GM12878 (cell line): Measurements from ENCODE around the gene DTD2. TPM values are rescaled to one million over a fixed set of nuclear protein-coding genes. Genes with fewer than 3 reads are reported as not detected.

Experiments used
- ATAC-seq: fragments of 200-7000 bp; cut with Tn5 transposase; 3 replicates; pipeline ENCODE4 v1.9.1; 2020; ENCODE audit warnings: mild to moderate bottlenecking, moderate library complexity
- BruUV-seq: library from RNA; stranded (reverse); fragments of 400-500 nt; replicated peaks from 2 replicates; lab custom pipeline; 2021; lab: Mats Ljungman, UMichigan
- CTCF ChIA-PET: fragments of 300-600 bp; sonication (Branson Sonifier 250); formaldehyde crosslinking; extraction: SDS; loops from one replicate; lab custom pipeline; 2021; ENCODE audit warnings: inconsistent platforms; lab: Yijun Ruan, JAX
- POLR2A ChIA-PET: fragments of 350-600 bp; formaldehyde crosslinking; extraction: SDS; loops from one replicate; lab custom pipeline; 2021; ENCODE audit warnings: inconsistent platforms; lab: Charles Lee
- RAD21 ChIA-PET: fragments of 300-600 bp; sonication (Branson Sonifier 250); formaldehyde crosslinking; loops from one replicate; lab custom pipeline; 2023; ENCODE audit warnings: antibody characterized with exemption; ENCODE audit not compliant: unreplicated experiment; lab: Charles Lee
- SMC1A ChIA-PET: fragments of 300-600 bp; sonication (Branson Sonifier 250); formaldehyde crosslinking; loops from one replicate; lab custom pipeline; 2023; ENCODE audit not compliant: unreplicated experiment, uncharacterized antibody; lab: Charles Lee
- DNase-seq: peaks from one replicate; pipeline ENCODE4 v3.0.0-alpha.2; 2011; ENCODE audit warnings: low read depth, low spot score
- FAIRE-seq: peaks from 3 replicates; lab custom pipeline; 2011; peaks lifted over from hg19 to GRCh38; lab: Jason Lieb, UNC
- H2AFZ ChIP-seq: 2 replicates; pipeline ENCODE4 v1.6.0; 2011; ENCODE audit warnings: low read depth, low read length, control low read depth; ENCODE audit not compliant: control insufficient read depth
- H3K27ac ChIP-seq: 2 replicates; pipeline ENCODE4 v1.5.1; 2011; ENCODE audit warnings: control low read depth; ENCODE audit not compliant: control insufficient read depth, insufficient read depth
- H3K27me3 ChIP-seq, 2 experiments: replicated peaks in 1 of 2; 2 replicates each; pipeline versions ENCODE4 v1.6.0 to v1.6.1; 2011; ENCODE audit warnings: low read length in 1 of 2; ENCODE audit not compliant: control insufficient read depth in 2 of 2, insufficient read depth in 2 of 2
- H3K36me3 ChIP-seq, 2 experiments: 2 replicates each; pipeline ENCODE4 v1.5.1; 2011; ENCODE audit warnings: low read length in 1 of 2; ENCODE audit not compliant: control insufficient read depth in 2 of 2, insufficient read depth in 2 of 2
- H3K4me1 ChIP-seq: 2 replicates; pipeline ENCODE4 v1.6.1; 2011; ENCODE audit warnings: mild to moderate bottlenecking, low read length, moderate library complexity, mixed read lengths; ENCODE audit not compliant: control insufficient read depth, insufficient read depth
- H3K4me2 ChIP-seq: 2 replicates; pipeline ENCODE4 v1.6.0; 2011; ENCODE audit warnings: control low read depth; ENCODE audit not compliant: control insufficient read depth, insufficient read depth
- H3K4me3 ChIP-seq: fragments of 200-600 bp; sonication (generic); 2 replicates; pipeline ENCODE4 v1.5.1; 2016
- H3K79me2 ChIP-seq: 2 replicates; pipeline ENCODE4 v1.6.0; 2011; ENCODE audit warnings: low read length; ENCODE audit not compliant: control insufficient read depth, insufficient read depth
- H3K9ac ChIP-seq: 2 replicates; pipeline ENCODE4 v1.8.0; 2011; ENCODE audit warnings: low read length, control low read depth, mixed read lengths; ENCODE audit not compliant: control insufficient read depth, insufficient read depth
- H3K9me3 ChIP-seq: replicated peaks from 3 replicates; pipeline ENCODE4 v1.5.1; 2011; ENCODE audit warnings: mild to moderate bottlenecking, low read length; ENCODE audit not compliant: control insufficient read depth, insufficient read depth
- H4K20me1 ChIP-seq: 2 replicates; pipeline ENCODE4 v1.6.0; 2011; ENCODE audit not compliant: control insufficient read depth, insufficient read depth
- ATF7 ChIP-seq: fragments of 450-650 bp; IDR thresholded peaks from 2 replicates; pipeline ENCODE4 v1.6.1; 2016; ENCODE audit warnings: low read depth, mild to moderate bottlenecking
- CBX3 ChIP-seq: fragments of 200-600 bp; sonication (generic); IDR thresholded peaks from 2 replicates; pipeline ENCODE4 v1.6.1; 2016; ENCODE audit warnings: low read depth, borderline replicate concordance
- CUX1 ChIP-seq: IDR thresholded peaks from 2 replicates; pipeline ENCODE4 v1.6.1; 2012; ENCODE audit warnings: improper control_type of control experiment, low read depth, low read length; ENCODE audit not compliant: insufficient replicate concordance
- MLLT1 ChIP-seq: fragments of 450-650 bp; IDR thresholded peaks from 2 replicates; pipeline ENCODE4 v1.6.1; 2016; ENCODE audit warnings: mild to moderate bottlenecking
- MYC ChIP-seq: IDR thresholded peaks from 2 replicates; pipeline ENCODE4 v1.6.1; 2011; ENCODE audit warnings: mild to moderate bottlenecking, low read length, moderate library complexity, inconsistent platforms; ENCODE audit not compliant: insufficient read depth, insufficient replicate concordance, insufficient read length, severe bottlenecking
- NFYB ChIP-seq: IDR thresholded peaks from 2 replicates; pipeline ENCODE4 v1.6.1; 2011; ENCODE audit warnings: low read depth, mild to moderate bottlenecking, low read length, improper control_type of control experiment, moderate library complexity; ENCODE audit not compliant: insufficient read depth
- POU2F2 ChIP-seq: IDR thresholded peaks from 3 replicates; pipeline ENCODE4 v1.6.1; 2011; ENCODE audit warnings: low read depth, mild to moderate bottlenecking, low read length, borderline replicate concordance
- SPI1 ChIP-seq: IDR thresholded peaks from 2 replicates; pipeline ENCODE4 v1.6.1; 2011; ENCODE audit warnings: low read depth, mild to moderate bottlenecking, low read length, moderate library complexity, borderline replicate concordance; ENCODE audit not compliant: insufficient read depth
- STAT3 ChIP-seq: IDR thresholded peaks from 2 replicates; pipeline ENCODE4 v1.6.1; 2011; ENCODE audit warnings: low read depth, low read length, improper control_type of control experiment
- ZNF217 ChIP-seq: fragments of 450-650 bp; IDR thresholded peaks from 2 replicates; pipeline ENCODE4 v1.6.1; 2017; ENCODE audit warnings: antibody characterized with exemption, mild to moderate bottlenecking
- ZNF622 ChIP-seq: fragments of 450-650 bp; IDR thresholded peaks from 2 replicates; pipeline ENCODE4 v1.6.1; 2017; ENCODE audit warnings: mild to moderate bottlenecking, inconsistent platforms
- ZSCAN29 ChIP-seq: fragments of 450-650 bp; IDR thresholded peaks from 2 replicates; pipeline ENCODE4 v1.6.1; 2017; ENCODE audit warnings: mild to moderate bottlenecking, moderate library complexity
- ZZZ3 ChIP-seq: IDR thresholded peaks from 2 replicates; pipeline ENCODE4 v1.6.1; 2011; ENCODE audit warnings: low read depth; ENCODE audit not compliant: control insufficient read depth, insufficient read length
- WGBS: methylation state at CpG from one replicate; pipeline ENCODE4 v1.1.6; 2016; ENCODE audit warnings: low lambda C conversion rate; ENCODE audit not compliant: insufficient replicate concordance, insufficient coverage; ENCODE audit errors: missing lambda C conversion rate; 5-methylcytosine and 5-hydroxymethylcytosine counted together
- in situ Hi-C: fragments of 300-500 bp; cut with MboI; formaldehyde crosslinking; loops from 9 replicates; pipeline ENCODE4 v1.14.3; 2018; ENCODE audit warnings: mixed read lengths
- intact Hi-C: fragments of 100-400 bp; cut with micrococcal nuclease; formaldehyde crosslinking; loops from one replicate; pipeline ENCODE4 v1.14.2; 2022; ENCODE audit not compliant: unreplicated experiment
- polyA plus RNA-seq, 11 experiments: library from polyadenylated mRNA; depleted of rRNA in 4 of 11; unstranded in 6 of 11; stranded (reverse) in 5 of 11; fragments of >200 nt; fragmentation: Nextera tagmentation in 4 of 11; fragmentation: Illumina TruSeq in 1 of 11; extraction: Ambion mirVana in 4 of 11; extraction: Trizol in 1 of 11; gene quantifications; 1 replicate in 1 of 11; 2 replicates in 10 of 11; pipeline versions ENCODE4 v1.2.1 to v1.2.3, GENCODE V29; 2011 to 2016; ENCODE audit warnings: inconsistent platforms in 2 of 11, missing spikeins in 2 of 11, low read depth in 1 of 11
- total RNA-seq, 4 experiments: library from RNA; depleted of rRNA in 3 of 4; stranded (reverse); fragments of >200 nt in 3 of 4; fragmentation: Illumina TruSeq in 1 of 4; extraction: Trizol in 1 of 4; gene quantifications; 2 replicates each; pipeline versions ENCODE4 v1.2.1 to v1.2.3, GENCODE V29; 2013 to 2021
- TF ChIP-seq, protein P1 (sequence below): fragments of 450-650 bp; IDR thresholded peaks from 2 replicates; pipeline ENCODE4 v1.6.1; 2017; ENCODE audit warnings: mild to moderate bottlenecking, low read depth, inconsistent platforms; ENCODE audit not compliant: poor library complexity, severe bottlenecking

Gene DTD2
- total and polyA plus RNA-seq, 10 of the 15 experiments (the other 5 are each of a cell fraction or from before 2014, with no cell fraction given): 4.5 to 32.8 (median 15.9) TPM

DNA sequence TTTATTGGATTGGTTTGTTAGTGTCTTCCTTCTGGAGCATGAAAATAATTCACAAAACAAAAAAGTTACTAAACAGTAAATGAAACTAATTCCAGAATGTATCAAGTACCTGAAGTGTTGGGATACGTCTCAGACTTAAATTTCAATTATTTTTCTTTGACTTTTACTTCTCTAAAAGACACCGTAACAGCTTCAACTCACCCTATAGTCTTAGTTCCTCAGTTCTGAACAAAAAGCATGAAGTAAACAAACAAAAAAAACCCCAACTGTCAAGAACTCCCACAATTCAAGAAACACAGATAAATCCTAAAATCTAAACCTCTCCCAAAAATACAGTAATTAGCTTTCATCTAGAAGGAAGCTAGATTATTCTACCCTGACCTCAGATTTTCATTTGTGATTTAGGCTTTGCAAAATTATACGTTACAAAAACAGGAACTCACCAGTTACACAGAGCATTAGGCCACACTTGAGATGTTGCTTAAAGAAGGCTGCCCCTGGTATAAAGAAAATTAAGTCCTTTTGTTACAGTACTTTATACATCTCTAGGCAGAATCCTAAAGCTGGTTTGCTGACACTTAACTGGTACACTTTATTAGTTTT lies 47.2 kb downstream of the DTD2 start:
- Histone ChIP-seq H3K9ac (peak overlapping the region; percentile 37; the same call in 1 of the 2 replicates), H4K20me1 (no peaks in the 10 kb centered on the region), H3K4me3 (peak overlapping the region; percentile 25; the same call in 1 of the 2 replicates), H3K79me2 (no peaks in the 10 kb centered on the region), H3K4me1 (no peaks in the 10 kb centered on the region; the same call in 1 of the 2 replicates), H3K9me3 (no peaks in the 10 kb centered on the region), H2AFZ (peak overlapping the region; percentile 78), H3K36me3 (no peaks in the 10 kb centered on the region), H3K27me3 (no peaks in the 10 kb centered on the region), H3K4me2 (peak overlapping the region; percentile 26; the same call in 1 of the 2 replicates), H3K27ac (peak overlapping the region; percentile 13; the same call in 1 of the 2 replicates)
- ChIA-PET SMC1A (interaction anchor here (1.2 to 1.5 kb wide), 3 partner anchors 8 to 34 kb away, joined by 3 to 5 read pairs (median 4); partner anchors contain the start of gene HEATR5A), POLR2A (interaction anchor here (1.9 kb wide), 1 partner anchor 10 kb away, joined by 12 read pairs; the partner anchor contains the start of gene HEATR5A), CTCF (no interaction called here), RAD21 (interaction anchor here (1.5 to 2.1 kb wide), 2 partner anchors 9 to 11 kb away, joined by 4 to 11 read pairs; partner anchors contain the start of gene HEATR5A)
- BruUV-seq: no TSS peak
- FAIRE-seq (no peak), ATAC-seq (peak; percentile 76), DNase-seq (no peak)
- in situ Hi-C loops: no loop called here
- intact Hi-C loops: no loop called here
- 6% methylated on average over 3 of the region's 3 CpGs for WGBS
- TF ChIP-seq MLLT1 (0 out of 2 replicates have a peak, but pooled peaks have one; percentile 36), ZNF622 (no peak), ZNF217 (no peak; the same call in 1 of the 2 replicates), CUX1 (no peak), CBX3 (no peak), SPI1 (peak; percentile 80), ATF7 (no peak), POU2F2 (no peak), ZZZ3 (no peak), MYC (no peak), STAT3 (no peak), ZSCAN29 (no peak), NFYB (no peak)
- TF ChIP-seq, protein P1, sequence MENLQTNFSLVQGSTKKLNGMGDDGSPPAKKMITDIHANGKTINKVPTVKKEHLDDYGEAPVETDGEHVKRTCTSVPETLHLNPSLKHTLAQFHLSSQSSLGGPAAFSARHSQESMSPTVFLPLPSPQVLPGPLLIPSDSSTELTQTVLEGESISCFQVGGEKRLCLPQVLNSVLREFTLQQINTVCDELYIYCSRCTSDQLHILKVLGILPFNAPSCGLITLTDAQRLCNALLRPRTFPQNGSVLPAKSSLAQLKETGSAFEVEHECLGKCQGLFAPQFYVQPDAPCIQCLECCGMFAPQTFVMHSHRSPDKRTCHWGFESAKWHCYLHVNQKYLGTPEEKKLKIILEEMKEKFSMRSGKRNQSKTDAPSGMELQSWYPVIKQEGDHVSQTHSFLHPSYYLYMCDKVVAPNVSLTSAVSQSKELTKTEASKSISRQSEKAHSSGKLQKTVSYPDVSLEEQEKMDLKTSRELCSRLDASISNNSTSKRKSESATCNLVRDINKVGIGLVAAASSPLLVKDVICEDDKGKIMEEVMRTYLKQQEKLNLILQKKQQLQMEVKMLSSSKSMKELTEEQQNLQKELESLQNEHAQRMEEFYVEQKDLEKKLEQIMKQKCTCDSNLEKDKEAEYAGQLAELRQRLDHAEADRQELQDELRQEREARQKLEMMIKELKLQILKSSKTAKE: peak; percentile 59
